H1 (cell line): Measurements from ENCODE around the gene PVALB. TPM values are rescaled to one million over a fixed set of nuclear protein-coding genes. Genes with fewer than 3 reads are reported as not detected.

Experiments
- CTCF ChIA-PET: fragments of 300-600 bp; sonication (Branson Sonifier 250); formaldehyde crosslinking; loops from one replicate; lab custom pipeline; 2021; ENCODE audit not compliant: partially characterized antibody; lab: Charles Lee
- POLR2A ChIA-PET: fragments of 300-600 bp; sonication (Branson Sonifier 250); formaldehyde crosslinking; loops from one replicate; lab custom pipeline; 2021; ENCODE audit warnings: inconsistent platforms; ENCODE audit not compliant: partially characterized antibody; lab: Charles Lee
- DNase-seq, 2 experiments: peaks; one replicate each; pipeline versions ENCODE4 v3.0.0 to v3.0.0-alpha.2; 2010 to 2022; ENCODE audit warnings: low spot score in 2 of 2, low read depth in 1 of 2, mixed read lengths in 1 of 2
- FAIRE-seq: peaks from 2 replicates; lab custom pipeline; 2011; peaks lifted over from hg19 to GRCh38; lab: Jason Lieb, UNC
- H2AFZ ChIP-seq: 2 replicates; pipeline ENCODE4 v1.8.1; 2012; ENCODE audit warnings: low read length, inconsistent platforms
- H2AK5ac ChIP-seq: 2 replicates; pipeline ENCODE4 v1.6.1; 2013; ENCODE audit warnings: low read depth, low read length
- H2BK120ac ChIP-seq: replicated peaks from 2 replicates; pipeline ENCODE3; 2013; ENCODE audit warnings: low read depth, low read length, inconsistent platforms
- H2BK12ac ChIP-seq: 2 replicates; pipeline ENCODE4 v1.6.1; 2013; ENCODE audit warnings: low read depth, low read length
- H2BK15ac ChIP-seq: 2 replicates; pipeline ENCODE4 v1.6.1; 2013; ENCODE audit warnings: low read length
- H2BK20ac ChIP-seq: 2 replicates; pipeline ENCODE4 v1.6.1; 2013; ENCODE audit warnings: low read length
- H2BK5ac ChIP-seq: 2 replicates; pipeline ENCODE4 v1.6.1; 2013; ENCODE audit warnings: low read depth, low read length
- H3K14ac ChIP-seq: 2 replicates; pipeline ENCODE4 v1.6.1; 2013; ENCODE audit warnings: inconsistent platforms; ENCODE audit not compliant: insufficient read length
- H3K18ac ChIP-seq: 2 replicates; pipeline ENCODE4 v1.6.1; 2013; ENCODE audit warnings: low read length; ENCODE audit errors: extremely low read depth
- H3K23ac ChIP-seq: 2 replicates; pipeline ENCODE4 v1.6.1; 2013; ENCODE audit warnings: inconsistent platforms; ENCODE audit not compliant: insufficient read length
- H3K23me2 ChIP-seq: 2 replicates; pipeline ENCODE4 v1.6.1; 2013; ENCODE audit warnings: low read depth, low read length
- H3K27ac ChIP-seq: 2 replicates; pipeline ENCODE4 v1.6.1; 2011; ENCODE audit warnings: low read depth, low read length, inconsistent platforms
- H3K27me3 ChIP-seq, 4 experiments: replicated peaks in 1 of 4; 1 replicate in 1 of 4; 2 replicates in 3 of 4; pipeline versions ENCODE4 v1.6.1 to v1.8.1; 2011 to 2013; ENCODE audit warnings: low read length in 3 of 4, mild to moderate bottlenecking in 3 of 4, inconsistent platforms in 2 of 4, mixed read lengths in 2 of 4, moderate library complexity in 1 of 4; ENCODE audit not compliant: control insufficient read depth in 3 of 4, insufficient read depth in 3 of 4; ENCODE audit errors: extremely low read depth in 1 of 4
- H3K36me3 ChIP-seq, 4 experiments: 2 replicates each; pipeline versions ENCODE4 v1.6.1 to v1.8.1; 2011 to 2013; ENCODE audit warnings: mild to moderate bottlenecking in 4 of 4, low read length in 3 of 4, moderate library complexity in 2 of 4, control low read depth in 1 of 4, inconsistent platforms in 1 of 4; ENCODE audit not compliant: insufficient read depth in 4 of 4, control insufficient read depth in 2 of 4
- H3K4ac ChIP-seq: replicated peaks from 2 replicates; pipeline ENCODE3; 2013; ENCODE audit warnings: low read length, low read depth, mixed read lengths, inconsistent platforms; ENCODE audit not compliant: insufficient read length
- H3K4me1 ChIP-seq, 4 experiments: replicated peaks in 1 of 4; 1 replicate in 1 of 4; 2 replicates in 3 of 4; pipeline versions ENCODE4 v1.6.1 to v1.8.1; 2011 to 2013; ENCODE audit warnings: low read length in 3 of 4, inconsistent platforms in 2 of 4, mixed read lengths in 1 of 4; ENCODE audit not compliant: insufficient read depth in 4 of 4, control insufficient read depth in 3 of 4
- H3K4me2 ChIP-seq, 2 experiments: 2 replicates each; pipeline versions ENCODE4 v1.6.1 to v1.8.1; 2011 to 2013; ENCODE audit warnings: low read depth in 2 of 2, low read length in 2 of 2, control low read depth in 1 of 2, inconsistent platforms in 1 of 2, mild to moderate bottlenecking in 1 of 2; ENCODE audit not compliant: insufficient read depth in 1 of 2
- H3K4me3 ChIP-seq, 4 experiments: fragments of 200-600, 300-600 bp in 1 of 4; sonication (generic), shearing (Covaris generic), sonication (Bioruptor Twin) in 1 of 4; 2 replicates each; pipeline versions ENCODE4 v1.5.1 to v1.8.1; 2011 to 2016; ENCODE audit warnings: low read length in 4 of 4, low read depth in 3 of 4, control low read depth in 2 of 4, inconsistent platforms in 2 of 4, mild to moderate bottlenecking in 2 of 4, mixed read lengths in 1 of 4, moderate library complexity in 1 of 4; ENCODE audit not compliant: insufficient read depth in 2 of 4; ENCODE audit errors: extremely low read depth in 1 of 4
- H3K56ac ChIP-seq: replicated peaks from 2 replicates; pipeline ENCODE3; 2013; ENCODE audit warnings: low read depth, mild to moderate bottlenecking, mixed read lengths, low read length, inconsistent platforms; ENCODE audit not compliant: insufficient read length
- H3K79me1 ChIP-seq: 2 replicates; pipeline ENCODE4 v1.6.1; 2013; ENCODE audit warnings: low read depth, low read length, control low read depth
- H3K79me2 ChIP-seq, 2 experiments: 2 replicates each; pipeline versions ENCODE4 v1.6.1 to v1.8.1; 2012 to 2013; ENCODE audit warnings: low read length in 2 of 2, mild to moderate bottlenecking in 2 of 2, inconsistent platforms in 1 of 2; ENCODE audit not compliant: insufficient read depth in 2 of 2, control insufficient read depth in 1 of 2
- H3K9ac ChIP-seq, 4 experiments: replicated peaks in 1 of 4; 1 replicate in 1 of 4; 2 replicates in 3 of 4; pipeline versions ENCODE4 v1.6.1 to v1.8.1; 2011 to 2013; ENCODE audit warnings: low read depth in 3 of 4, low read length in 3 of 4, control low read depth in 2 of 4, mild to moderate bottlenecking in 2 of 4, moderate library complexity in 2 of 4, inconsistent platforms in 1 of 4; ENCODE audit errors: extremely low read depth in 1 of 4
- H3K9me3 ChIP-seq, 2 experiments: 2 replicates each; pipeline versions ENCODE4 v1.6.1 to v1.8.1; 2012 to 2013; ENCODE audit warnings: mild to moderate bottlenecking in 2 of 2, moderate library complexity in 2 of 2, control low read depth in 1 of 2, inconsistent platforms in 1 of 2, low read depth in 1 of 2, low read length in 1 of 2, mixed read lengths in 1 of 2; ENCODE audit not compliant: insufficient read depth in 2 of 2
- H4K20me1 ChIP-seq, 2 experiments: replicated peaks in 1 of 2; 2 replicates each; pipeline versions ENCODE3 to v1.8.1; 2011 to 2013; ENCODE audit warnings: inconsistent platforms in 2 of 2, low read length in 2 of 2, mild to moderate bottlenecking in 1 of 2; ENCODE audit not compliant: insufficient read depth in 2 of 2, control insufficient read depth in 1 of 2
- H4K5ac ChIP-seq: 2 replicates; pipeline ENCODE4 v1.6.1; 2013; ENCODE audit warnings: low read length, low read depth, mixed read lengths, inconsistent platforms; ENCODE audit not compliant: insufficient read length
- H4K8ac ChIP-seq: 2 replicates; pipeline ENCODE4 v1.8.0; 2013; ENCODE audit warnings: mild to moderate bottlenecking, moderate library complexity, low read length, inconsistent platforms; ENCODE audit not compliant: insufficient read depth; ENCODE audit errors: extremely low read depth
- H4K91ac ChIP-seq: replicated peaks from 2 replicates; pipeline ENCODE3; 2013; ENCODE audit warnings: low read length, mixed read lengths, inconsistent platforms; ENCODE audit not compliant: insufficient read length
- ATF3 ChIP-seq: IDR thresholded peaks from 2 replicates; pipeline ENCODE4 v1.6.1; 2011; ENCODE audit warnings: low read depth, mild to moderate bottlenecking, low read length; ENCODE audit not compliant: insufficient read depth
- CHD1 ChIP-seq: IDR thresholded peaks from 2 replicates; pipeline ENCODE4 v1.6.1; 2012; ENCODE audit warnings: low read depth, low read length, improper control_type of control experiment
- GABPA ChIP-seq: IDR thresholded peaks from 2 replicates; pipeline ENCODE4 v1.6.1; 2011; ENCODE audit warnings: mild to moderate bottlenecking, low read length, moderate library complexity, borderline replicate concordance; ENCODE audit not compliant: insufficient read depth
- HDAC6 ChIP-seq: IDR thresholded peaks from one replicate; pipeline ENCODE4 v1.7.1; 2012; ENCODE audit warnings: low read depth, mild to moderate bottlenecking, inconsistent platforms, low read length, moderate library complexity
- KDM4A ChIP-seq: IDR thresholded peaks from one replicate; pipeline ENCODE4 v1.7.1; 2012; ENCODE audit warnings: low read depth, mild to moderate bottlenecking, moderate library complexity, low read length, inconsistent platforms; ENCODE audit not compliant: severe bottlenecking
- POLR2A ChIP-seq, 2 experiments: IDR thresholded peaks; 1 replicate in 1 of 2; 2 replicates in 1 of 2; pipeline ENCODE4 v1.6.1; 2011; ENCODE audit warnings: low read depth in 2 of 2, low read length in 2 of 2, mild to moderate bottlenecking in 2 of 2; ENCODE audit errors: control extremely low read depth in 1 of 2
- SIRT6 ChIP-seq: IDR thresholded peaks from one replicate; pipeline ENCODE4 v1.7.1; 2012; ENCODE audit warnings: low read length, inconsistent platforms
- SP1 ChIP-seq: IDR thresholded peaks from 2 replicates; pipeline ENCODE4 v1.6.1; 2011; ENCODE audit warnings: low read depth, low read length
- TCF12 ChIP-seq: IDR thresholded peaks from 2 replicates; pipeline ENCODE4 v1.6.1; 2011; ENCODE audit warnings: low read depth, mild to moderate bottlenecking, low read length
- WGBS, 2 experiments: shearing (Covaris generic) in 1 of 2; methylation state at CpG; one replicate each; pipeline versions ENCODE4 v1.1.6 to v1.1.7; 2013 to 2015; ENCODE audit warnings: low lambda C conversion rate in 2 of 2, mixed read lengths in 2 of 2, inconsistent platforms in 1 of 2, low coverage in 1 of 2, missing lambda C conversion rate in 1 of 2; ENCODE audit not compliant: insufficient replicate concordance in 2 of 2, insufficient coverage in 1 of 2, insufficient read length in 1 of 2; ENCODE audit errors: extremely low coverage in 1 of 2, missing lambda C conversion rate in 1 of 2; 5-methylcytosine and 5-hydroxymethylcytosine counted together
- polyA plus RNA-seq, 7 experiments: library from polyadenylated mRNA; depleted of rRNA in 3 of 7; stranded (reverse) in 5 of 7; unstranded in 2 of 7; fragments of >200 nt in 5 of 7; fragments of 200-250 nt in 2 of 7; gene quantifications; 1 replicate in 5 of 7; 2 replicates in 1 of 7; 4 replicates in 1 of 7; pipeline versions ENCODE4 v1.2.1 to v1.2.3, GENCODE V29; 2011 to 2013; ENCODE audit warnings: missing spikeins in 2 of 7, mixed read lengths in 2 of 7
- total RNA-seq: library from RNA; stranded (reverse); fragmentation: NEBNext Ultra II Directional; extraction: Animal tissue kit (Norgen Biotek cat#: 25700); gene quantifications from 2 replicates; pipeline ENCODE4 v1.2.1, GENCODE V29; 2021

PVALB gene
- total and polyA plus RNA-seq, 2 of the 8 experiments (the other 6 are each of a cell fraction or from before 2014, with no cell fraction given), result 1.7 to 5.4 TPM

GRCh38 chr22:36787204-36787988 is 29.4 kb downstream of the PVALB start:
- H2BK5ac ChIP-seq, result no peak overlapping the region
- no peak overlapping the region for H3K56ac ChIP-seq
- H4K20me1 ChIP-seq, result no peaks in the 10 kb centered on the region
- CTCF ChIA-PET, result interaction anchor here (0.6 to 5.4 kb wide), 16 partner anchors 9 to 235 kb away, joined by 3 to 36 read pairs (median 4); no protein-coding TSS in a partner anchor
- peaks cover 0 to 3% (median under 1%) of the 10 kb centered on the region in 4 experiments; a peak in 1 of 7 replicates for H3K4me1 ChIP-seq
- no peak overlapping the region for H3K23ac ChIP-seq
- no peaks in the 10 kb centered on the region for H3K79me1 ChIP-seq
- H3K4me3 ChIP-seq, result no peak overlapping the region
- no peak overlapping the region for H3K14ac ChIP-seq
- TF ChIP-seq CHD1, result no peak
- TF ChIP-seq SP1, result no peak
- no peak for TF ChIP-seq GABPA
- no peak for TF ChIP-seq KDM4A
- no peak for TF ChIP-seq POLR2A (IDR thresholded peaks at IDR 0.05; ENCODE audit: control extremely low read depth in 1 of 2, low read depth in 2 of 2, low read length in 2 of 2)
- no peak for TF ChIP-seq SIRT6
- no peak for TF ChIP-seq ATF3
- no peak for TF ChIP-seq TCF12
- TF ChIP-seq HDAC6, result no peak
- no peak overlapping the region for H3K9ac ChIP-seq
- no peak overlapping the region for H4K5ac ChIP-seq
- no peak overlapping the region for H2BK120ac ChIP-seq
- no peak overlapping the region for H3K4ac ChIP-seq
- peaks cover 0 to 1% (median 0%) of the 10 kb centered on the region in 4 experiments; a peak in 2 of 7 replicates for H3K27me3 ChIP-seq
- H3K4me2 ChIP-seq, result no peak overlapping the region
- no peak overlapping the region for H2BK15ac ChIP-seq
- FAIRE-seq (no peak), DNase-seq (no peak)
- 88% methylated on average over 17 of the region's 17 CpGs; no CpG with 5 or more reads in 1 of the 2 experiments for WGBS, 2 experiments
- H3K27ac ChIP-seq, result no peak overlapping the region
- no peak overlapping the region for H2BK12ac ChIP-seq
- no peak overlapping the region for H4K91ac ChIP-seq
- H3K23me2 ChIP-seq, result no peaks in the 10 kb centered on the region; the same call in 1 of the 2 replicates
- no peak overlapping the region for H2AK5ac ChIP-seq
- H3K18ac ChIP-seq, result no peak overlapping the region
- no peaks in the 10 kb centered on the region for H3K36me3 ChIP-seq
- H3K9me3 ChIP-seq, result no peaks in the 10 kb centered on the region
- H4K8ac ChIP-seq, result no peak overlapping the region
- POLR2A ChIA-PET, result interaction anchor here (1.0 to 1.1 kb wide), 2 partner anchors 11 kb away, joined by 3 read pairs; partner anchors contain the start of gene IFT27
- H2BK20ac ChIP-seq, result no peak overlapping the region
- H2AFZ ChIP-seq, result no peak overlapping the region
- no peaks in the 10 kb centered on the region for H3K79me2 ChIP-seq
